GM12801 (cell line): ENCODE results near the gene TSR3.

Experiments
- CTCF ChIP-seq: IDR thresholded peaks from one replicate; pipeline ENCODE4 v1.5.1; 2011; ENCODE audit warnings: control low read depth; ENCODE audit not compliant: insufficient read length; ENCODE audit errors: extremely low read depth

Gene TSR3

GRCh38 chr16:1344499-1344898 is 7.2 kb downstream of the TSR3 start:
- TF ChIP-seq CTCF, result no peak

GRCh38 chr16:1343428-1344242 is 8.0 kb downstream of the TSR3 start:
- TF ChIP-seq CTCF, result no peak

DNA sequence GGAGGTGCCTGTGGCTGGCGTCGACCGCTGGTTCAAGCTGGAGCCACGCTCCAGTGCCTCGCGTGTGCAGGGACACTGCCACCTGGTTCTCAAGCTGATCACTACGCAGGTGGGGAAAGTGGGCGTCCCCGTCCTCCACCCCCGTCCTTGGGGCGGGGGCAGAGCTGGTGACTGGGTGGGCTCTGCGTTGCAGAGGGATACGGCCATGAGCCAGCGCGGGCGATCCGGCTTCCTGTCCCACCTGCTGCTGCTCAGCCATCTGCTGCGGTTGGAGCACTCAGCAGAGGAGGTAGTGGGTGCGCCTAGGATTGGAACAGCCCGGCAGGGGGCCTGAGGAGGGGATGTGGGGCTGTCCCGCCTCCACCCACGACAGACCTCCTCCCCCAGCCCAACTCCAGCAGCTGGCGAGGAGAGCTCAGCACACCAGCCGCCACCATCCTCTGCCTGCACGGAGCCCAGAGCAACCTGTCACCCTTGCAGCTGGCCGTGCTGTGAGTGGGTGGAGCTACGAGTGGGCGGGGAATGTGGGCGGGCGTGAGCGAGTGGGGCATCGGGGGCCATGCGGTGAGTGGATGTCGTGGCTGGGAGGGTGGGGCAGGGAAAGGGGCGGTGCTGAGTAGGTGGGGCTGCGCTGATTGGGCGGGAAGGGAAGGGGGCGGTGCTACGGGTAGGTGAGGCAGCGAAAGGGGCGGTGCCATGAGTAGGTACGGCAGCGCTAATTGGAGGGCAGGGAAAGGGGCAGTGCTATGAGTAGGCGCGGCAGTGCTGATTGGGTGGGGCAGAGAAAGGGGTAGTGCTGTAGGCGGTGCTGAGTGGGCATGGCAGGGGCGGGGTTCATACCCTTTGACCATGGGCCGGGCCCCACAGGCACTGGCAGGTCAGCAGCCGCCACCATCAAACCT is 8.9 kb downstream of the TSR3 start:
- no peak for TF ChIP-seq CTCF

DNA sequence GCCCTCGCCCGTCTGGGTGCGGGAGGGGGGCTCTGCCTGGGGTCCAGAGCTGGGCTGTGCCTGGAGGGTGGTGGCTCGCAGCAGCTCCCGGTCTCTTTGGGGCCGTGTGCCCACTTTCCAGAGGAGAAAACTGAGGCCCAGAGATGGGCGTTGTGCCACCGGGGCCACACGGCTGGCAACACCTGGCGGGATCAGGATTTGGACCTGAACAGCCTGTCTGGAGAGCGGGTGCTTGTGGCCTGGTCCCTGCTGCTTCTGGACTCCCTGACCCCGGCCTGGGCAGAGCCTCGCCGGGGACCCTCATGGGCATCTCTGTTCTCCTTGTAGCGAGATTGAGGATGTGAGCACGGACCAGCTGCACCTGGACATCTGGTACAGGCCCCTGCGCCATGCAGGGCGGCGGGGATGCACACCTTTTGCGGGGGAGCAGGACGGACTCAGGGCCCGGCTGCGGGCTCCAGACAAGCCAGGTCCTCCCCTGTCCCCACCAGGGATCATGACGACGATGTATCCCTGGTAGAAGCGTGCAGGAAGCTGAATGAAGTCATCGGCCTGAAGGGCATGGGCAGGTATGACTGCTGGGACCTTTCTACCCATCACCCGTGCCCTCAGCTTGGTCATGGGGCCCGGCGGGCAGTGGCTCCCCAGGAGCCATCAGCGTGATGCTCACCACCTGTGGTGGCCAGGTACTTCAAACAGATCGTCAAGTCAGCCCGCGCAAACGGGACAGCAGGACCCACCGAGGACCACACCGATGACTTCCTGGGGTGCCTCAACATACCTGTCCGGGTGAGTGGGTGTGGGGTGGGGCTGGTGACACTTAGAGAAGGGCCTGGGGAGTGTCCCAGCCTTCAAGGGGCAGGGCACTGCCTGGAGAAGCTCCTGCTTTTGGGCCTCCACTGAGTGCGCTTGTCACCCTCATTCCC is 9.9 kb downstream of the TSR3 start:
- no peak for TF ChIP-seq CTCF

GRCh38 chr16:1340730-1341494 is 10.8 kb downstream of the TSR3 start:
- no peak for TF ChIP-seq CTCF

- no peak for TF ChIP-seq CTCF
Measured at GRCh38 chr16:1338855-1339675, 12.6 kb downstream of the TSR3 start.
